NB4 (cell line): ENCODE measurements around the gene ALOX15B.
A peak's percentile ranks its signal among the peaks of the same experiment; 100 is the strongest.

ENCODE experiments used
- DNase-seq: peaks from one replicate; pipeline ENCODE4 v3.0.0; 2010; ENCODE audit warnings: low read depth
- H3K4me3 ChIP-seq: one replicate; pipeline ENCODE4 v1.5.1; 2011; ENCODE audit warnings: mild to moderate bottlenecking, low read depth, low read length, moderate library complexity
- CTCF ChIP-seq: IDR thresholded peaks from one replicate; pipeline ENCODE4 v1.5.1; 2012; ENCODE audit warnings: low read depth, low read length
- MAX ChIP-seq: IDR thresholded peaks from 2 replicates; pipeline ENCODE4 v1.6.1; 2011; ENCODE audit warnings: low read depth, low read length
- MYC ChIP-seq: IDR thresholded peaks from 2 replicates; pipeline ENCODE4 v1.6.1; 2011; ENCODE audit warnings: low read depth, low read length
- POLR2A ChIP-seq: IDR thresholded peaks from 2 replicates; pipeline ENCODE4 v1.6.1; 2011; ENCODE audit warnings: mild to moderate bottlenecking; ENCODE audit not compliant: insufficient read length; ENCODE audit errors: extremely low read depth

Gene ALOX15B

GRCh38 chr17:8013731-8014557, 24.9 kb upstream of the ALOX15B start:
- no peak for DNase-seq
- H3K4me3 ChIP-seq: no peak overlapping the region
- TF ChIP-seq CTCF (no peak), POLR2A (no peak), MAX (no peak), MYC (no peak)

GRCh38 chr17:8014558-8014850, 24.4 kb upstream of the ALOX15B start:
- TF ChIP-seq MAX (no peak), MYC (no peak), CTCF (no peak), POLR2A (no peak)
- no peak overlapping the region for H3K4me3 ChIP-seq
- DNase-seq: no peak

- no peak overlapping the region for H3K4me3 ChIP-seq
- no peak for DNase-seq
- TF ChIP-seq POLR2A: no peak
- TF ChIP-seq MYC: no peak
- no peak for TF ChIP-seq CTCF
- TF ChIP-seq MAX: no peak
Observed at GRCh38 chr17:8015236-8015956, 23.5 kb upstream of the ALOX15B start.

GRCh38 chr17:8015957-8016631, 22.8 kb upstream of the ALOX15B start:
- H3K4me3 ChIP-seq: no peak overlapping the region
- DNase-seq: no peak
- no peak for TF ChIP-seq MYC
- TF ChIP-seq CTCF: no peak
- TF ChIP-seq POLR2A: no peak
- no peak for TF ChIP-seq MAX

GRCh38 chr17:8016632-8017424, 22.0 kb upstream of the ALOX15B start:
- DNase-seq: peak; percentile 76
- TF ChIP-seq POLR2A (no peak), MYC (0 out of 2 replicates have a peak, but pooled peaks have one; percentile 10), CTCF (peak; percentile 70), MAX (peak; percentile 73)
- no peak overlapping the region for H3K4me3 ChIP-seq
